GM12864 (cell line): ENCODE measurements around the gene OPRM1.
"Not testable (repeated sequence)": the region's sequence is repeated elsewhere in the genome, so short reads cannot be mapped to it uniquely, and the experiment has no call there.

Experiments
- DNase-seq: peaks from one replicate; pipeline ENCODE4 v3.0.0-alpha.2; 2011; ENCODE audit warnings: low read depth
- H3K4me3 ChIP-seq: 2 replicates; pipeline ENCODE4 v1.5.1; 2011; ENCODE audit warnings: mild to moderate bottlenecking, low read depth, low read length, control low read depth
- CTCF ChIP-seq: IDR thresholded peaks from 2 replicates; pipeline ENCODE4 v1.5.1; 2011; ENCODE audit warnings: low read depth, mild to moderate bottlenecking, moderate library complexity, low read length, control low read depth, inconsistent platforms; ENCODE audit errors: missing control alignments

The OPRM1 gene

GRCh38 chr6:154169193-154169847 lies 130.3 kb downstream of the OPRM1 start:
- no peak for TF ChIP-seq CTCF
- no peak overlapping the region for H3K4me3 ChIP-seq
- DNase-seq = no peak

- no peak overlapping the region for H3K4me3 ChIP-seq
- no peak for TF ChIP-seq CTCF
- DNase-seq = no peak
Measured at GRCh38 chr6:154170106-154170505, 131.1 kb downstream of the OPRM1 start.

GRCh38 chr6:154172393-154172792 lies 133.4 kb downstream of the OPRM1 start:
- H3K4me3 ChIP-seq, DNase-seq: not testable (repeated sequence)

GRCh38 chr6:154179434-154179833 lies 140.4 kb downstream of the OPRM1 start:
- no peak for TF ChIP-seq CTCF
- H3K4me3 ChIP-seq = no peak overlapping the region
- DNase-seq = no peak

GRCh38 chr6:154187203-154187602 lies 148.2 kb downstream of the OPRM1 start:
- DNase-seq = no peak
- TF ChIP-seq CTCF = no peak
- no peak overlapping the region for H3K4me3 ChIP-seq

- no peak for DNase-seq
- TF ChIP-seq CTCF = no peak
- no peak overlapping the region for H3K4me3 ChIP-seq
Measured at GRCh38 chr6:154187714-154188113, 148.7 kb downstream of the OPRM1 start.

- DNase-seq = no peak
- no peak for TF ChIP-seq CTCF
Measured at GRCh38 chr6:154196333-154196885, 157.4 kb downstream of the OPRM1 start.

More at GRCh38 chr6:154196333-154196885, 157.4 kb downstream of the OPRM1 start:
- H3K4me3 ChIP-seq = no peak overlapping the region
